Measurements from ENCODE around the gene MAS1L. TPM values are rescaled to one million over a fixed set of nuclear protein-coding genes. Genes with fewer than 3 reads are reported as not detected.

The MAS1L gene
- total RNA-seq, 1 experiment from 2014 or later: not detected

GRCh38 chr6:29465801-29466200, 22.0 kb downstream of the MAS1L start:
- TF ChIP-seq CEBPB (IDR thresholded peaks at IDR 0.05; ENCODE audit: low read depth) (no peak), ZFX (IDR thresholded peaks at IDR 0.05) (no peak), EGR1 (IDR thresholded peaks at IDR 0.05; ENCODE audit: low read depth) (no peak), EZH2 (IDR thresholded peaks at IDR 0.05) (no peak), EZH2phosphoT487 (IDR thresholded peaks at IDR 0.05; ENCODE audit: borderline replicate concordance) (no peak), RAD21 (IDR thresholded peaks at IDR 0.05; ENCODE audit: low read depth) (no peak), SRF (IDR thresholded peaks at IDR 0.05; ENCODE audit: low read depth) (no peak), CTCF (IDR thresholded peaks at IDR 0.05 in 2 of 3, conservative IDR thresholded peaks at IDR 0.05 in 1 of 3; ENCODE audit: borderline replicate concordance in 1 of 3, insufficient read depth in 1 of 3, low read depth in 2 of 3, low read length in 2 of 3) (no peak), TCF7L2 (IDR thresholded peaks at IDR 0.05; ENCODE audit: borderline replicate concordance, extremely low read depth, insufficient read depth, insufficient read length) (no peak), POLR2A (IDR thresholded peaks at IDR 0.05; ENCODE audit: borderline replicate concordance, extremely low read depth, insufficient read depth, insufficient read length) (no peak), YY1 (IDR thresholded peaks at IDR 0.05; ENCODE audit: extremely low read depth, insufficient replicate concordance, low read depth, low read length) (no peak), ELF1 (IDR thresholded peaks at IDR 0.05; ENCODE audit: borderline replicate concordance, low read depth) (no peak), SP1 (IDR thresholded peaks at IDR 0.05; ENCODE audit: low read depth) (no peak), POLR2AphosphoS5 (IDR thresholded peaks at IDR 0.05; ENCODE audit: low read depth, low read length) (no peak), JUND (IDR thresholded peaks at IDR 0.05) (no peak), ZNF274 (IDR thresholded peaks at IDR 0.05; ENCODE audit: low read depth, low read length) (no peak), SIN3A (IDR thresholded peaks at IDR 0.05; ENCODE audit: low read depth) (no peak)
- TF ChIP-seq, protein P1, sequence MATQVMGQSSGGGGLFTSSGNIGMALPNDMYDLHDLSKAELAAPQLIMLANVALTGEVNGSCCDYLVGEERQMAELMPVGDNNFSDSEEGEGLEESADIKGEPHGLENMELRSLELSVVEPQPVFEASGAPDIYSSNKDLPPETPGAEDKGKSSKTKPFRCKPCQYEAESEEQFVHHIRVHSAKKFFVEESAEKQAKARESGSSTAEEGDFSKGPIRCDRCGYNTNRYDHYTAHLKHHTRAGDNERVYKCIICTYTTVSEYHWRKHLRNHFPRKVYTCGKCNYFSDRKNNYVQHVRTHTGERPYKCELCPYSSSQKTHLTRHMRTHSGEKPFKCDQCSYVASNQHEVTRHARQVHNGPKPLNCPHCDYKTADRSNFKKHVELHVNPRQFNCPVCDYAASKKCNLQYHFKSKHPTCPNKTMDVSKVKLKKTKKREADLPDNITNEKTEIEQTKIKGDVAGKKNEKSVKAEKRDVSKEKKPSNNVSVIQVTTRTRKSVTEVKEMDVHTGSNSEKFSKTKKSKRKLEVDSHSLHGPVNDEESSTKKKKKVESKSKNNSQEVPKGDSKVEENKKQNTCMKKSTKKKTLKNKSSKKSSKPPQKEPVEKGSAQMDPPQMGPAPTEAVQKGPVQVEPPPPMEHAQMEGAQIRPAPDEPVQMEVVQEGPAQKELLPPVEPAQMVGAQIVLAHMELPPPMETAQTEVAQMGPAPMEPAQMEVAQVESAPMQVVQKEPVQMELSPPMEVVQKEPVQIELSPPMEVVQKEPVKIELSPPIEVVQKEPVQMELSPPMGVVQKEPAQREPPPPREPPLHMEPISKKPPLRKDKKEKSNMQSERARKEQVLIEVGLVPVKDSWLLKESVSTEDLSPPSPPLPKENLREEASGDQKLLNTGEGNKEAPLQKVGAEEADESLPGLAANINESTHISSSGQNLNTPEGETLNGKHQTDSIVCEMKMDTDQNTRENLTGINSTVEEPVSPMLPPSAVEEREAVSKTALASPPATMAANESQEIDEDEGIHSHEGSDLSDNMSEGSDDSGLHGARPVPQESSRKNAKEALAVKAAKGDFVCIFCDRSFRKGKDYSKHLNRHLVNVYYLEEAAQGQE (IDR thresholded peaks at IDR 0.05; ENCODE audit: low read depth): no peak
- TF ChIP-seq, protein P2, sequence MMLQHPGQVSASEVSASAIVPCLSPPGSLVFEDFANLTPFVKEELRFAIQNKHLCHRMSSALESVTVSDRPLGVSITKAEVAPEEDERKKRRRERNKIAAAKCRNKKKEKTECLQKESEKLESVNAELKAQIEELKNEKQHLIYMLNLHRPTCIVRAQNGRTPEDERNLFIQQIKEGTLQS (IDR thresholded peaks at IDR 0.05): no peak
- TF ChIP-seq, protein P3, sequence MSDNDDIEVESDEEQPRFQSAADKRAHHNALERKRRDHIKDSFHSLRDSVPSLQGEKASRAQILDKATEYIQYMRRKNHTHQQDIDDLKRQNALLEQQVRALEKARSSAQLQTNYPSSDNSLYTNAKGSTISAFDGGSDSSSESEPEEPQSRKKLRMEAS (IDR thresholded peaks at IDR 0.05): no peak
- ChIA-PET RAD21 (ENCODE audit: low non-redundant PET in 1 of 2, low total read pairs in 2 of 2, uncharacterized antibody in 2 of 2, unreplicated experiment in 2 of 2) (no interaction called here), POLR2A (no interaction called here), CTCF (no interaction called here)
- H3K4me2 ChIP-seq (ENCODE audit: low read length): no peak overlapping the region
- H2AFZ ChIP-seq (ENCODE audit: low read depth, low read length, poor library complexity, severe bottlenecking): no peak overlapping the region
- ATAC-seq (no peak), DNase-seq (ENCODE audit: low read depth, low spot score) (no peak)
- intact Hi-C loops (cut with micrococcal nuclease): no loop called here
- H4K20me1 ChIP-seq (ENCODE audit: insufficient read depth): no peaks in the 10 kb centered on the region
- H3K36me3 ChIP-seq (ENCODE audit: control insufficient read depth in 1 of 2, insufficient read depth in 2 of 2, low read length in 2 of 2): no peaks in the 10 kb centered on the region
- H3K9me3 ChIP-seq (ENCODE audit: control insufficient read depth in 1 of 2, insufficient read depth in 1 of 2, low read depth in 1 of 2, low read length in 2 of 2): no peaks in the 10 kb centered on the region
- 0 out of 4 replicates have a peak, but pooled peaks cover 0 to 3% of the 10 kb centered on the region in 2 experiments for H3K4me1 ChIP-seq (ENCODE audit: control insufficient read depth in 1 of 2, insufficient read depth in 2 of 2, low read length in 2 of 2)
- H3K9me2 ChIP-seq (ENCODE audit: insufficient read depth): no peaks in the 10 kb centered on the region
- no peak overlapping the region for H3K27ac ChIP-seq (ENCODE audit: low read depth, low read length)
- no TSS peak for BruUV-seq (replicated peaks)
- H3K79me2 ChIP-seq (ENCODE audit: insufficient read depth, low read length): no peaks in the 10 kb centered on the region
- no peak overlapping the region for H3K9ac ChIP-seq (ENCODE audit: low read length)
- H3K4me3 ChIP-seq (replicated peaks in 1 of 2; ENCODE audit: low read depth in 1 of 2, low read length in 2 of 2): no peak overlapping the region
- H3K27me3 ChIP-seq (ENCODE audit: insufficient read depth, low read length): no peaks in the 10 kb centered on the region

Measured in HCT116 (cell line).